SK-N-SH (cell line): Measurements from ENCODE around the gene ETFA. TPM values are rescaled to one million over a fixed set of nuclear protein-coding genes. Genes with fewer than 3 reads are reported as not detected.

Experiments
- CTCF ChIA-PET: fragments of 300-600, 350-600 bp; formaldehyde crosslinking; extraction: SDS; loops from one replicate; lab custom pipeline; 2021; lab: Yijun Ruan, JAX
- POLR2A ChIA-PET: fragments of 350-600 bp; sonication (Branson Sonifier 250); formaldehyde crosslinking; extraction: SDS; loops from one replicate; lab custom pipeline; 2020; ENCODE audit warnings: antibody characterized with exemption, inconsistent platforms; lab: Yijun Ruan, JAX
- DNase-seq: peaks from one replicate; pipeline ENCODE4 v3.0.0; 2012
- H2AFZ ChIP-seq: fragments of 200-600 bp; sonication (generic); 2 replicates; pipeline ENCODE4 v1.8.1; 2016; ENCODE audit warnings: antibody characterized with exemption, mild to moderate bottlenecking, low read depth
- H3F3A ChIP-seq: fragments of 200-600 bp; sonication (generic); replicated peaks from 2 replicates; pipeline ENCODE3; 2016; ENCODE audit warnings: antibody characterized with exemption, mild to moderate bottlenecking; ENCODE audit not compliant: insufficient read depth
- H3K27ac ChIP-seq, 2 experiments: fragments of 200-500 bp in 1 of 2; fragments of 200-600 bp in 1 of 2; sonication (Bioruptor generic) in 1 of 2; sonication (generic), shearing (Covaris generic) in 1 of 2; 2 replicates each; pipeline versions ENCODE4 v1.5.1 to v1.6.1; 2014 to 2016; ENCODE audit warnings: low read depth in 2 of 2, inconsistent platforms in 1 of 2, low read length in 1 of 2, mild to moderate bottlenecking in 1 of 2, mixed read lengths in 1 of 2
- H3K27me3 ChIP-seq: fragments of 200-600 bp; sonication (generic), shearing (Covaris generic); 2 replicates; pipeline ENCODE4 v1.6.1; 2016; ENCODE audit warnings: mixed run types; ENCODE audit not compliant: insufficient read depth
- H3K36me3 ChIP-seq, 2 experiments: fragments of 200-500 bp in 1 of 2; fragments of 200-600 bp in 1 of 2; sonication (Bioruptor generic) in 1 of 2; sonication (generic) in 1 of 2; replicated peaks in 1 of 2; 2 replicates each; pipeline versions ENCODE3 to v1.5.1; 2014 to 2016; ENCODE audit warnings: low read length in 1 of 2, mild to moderate bottlenecking in 1 of 2; ENCODE audit not compliant: insufficient read depth in 2 of 2, control insufficient read depth in 1 of 2
- H3K4me1 ChIP-seq, 2 experiments: fragments of 200-500 bp in 1 of 2; fragments of 200-600 bp in 1 of 2; sonication (Bioruptor generic) in 1 of 2; sonication (generic), shearing (Covaris generic) in 1 of 2; 2 replicates each; pipeline versions ENCODE4 v1.5.1 to v1.6.1; 2014 to 2016; ENCODE audit warnings: low read depth in 1 of 2, low read length in 1 of 2, mixed run types in 1 of 2; ENCODE audit not compliant: insufficient read depth in 2 of 2, control insufficient read depth in 1 of 2
- H3K4me2 ChIP-seq: fragments of 200-600 bp; sonication (generic), shearing (Covaris generic); 2 replicates; pipeline ENCODE4 v1.6.1; 2017; ENCODE audit warnings: mixed run types
- H3K4me3 ChIP-seq, 2 experiments: fragments of 200-500 bp in 1 of 2; fragments of 200-600 bp in 1 of 2; sonication (Bioruptor generic) in 1 of 2; sonication (generic), shearing (Covaris generic) in 1 of 2; 2 replicates each; pipeline versions ENCODE4 v1.5.1 to v1.8.1; 2014 to 2016; ENCODE audit warnings: low read depth in 2 of 2, inconsistent platforms in 1 of 2, low read length in 1 of 2, mild to moderate bottlenecking in 1 of 2, mixed read lengths in 1 of 2, moderate library complexity in 1 of 2
- H3K79me2 ChIP-seq: fragments of 200-600 bp; sonication (generic); 2 replicates; pipeline ENCODE4 v1.8.1; 2017; ENCODE audit warnings: mild to moderate bottlenecking; ENCODE audit not compliant: insufficient read depth
- H3K9ac ChIP-seq: fragments of 200-600 bp; sonication (generic); 2 replicates; pipeline ENCODE4 v1.6.1; 2017; ENCODE audit warnings: mixed run types
- H3K9me2 ChIP-seq: fragments of 200-600 bp; sonication (generic); 2 replicates; pipeline ENCODE4 v1.6.1; 2017; ENCODE audit warnings: mixed run types
- H3K9me3 ChIP-seq: fragments of 200-600 bp; sonication (generic); 2 replicates; pipeline ENCODE4 v1.6.1; 2017; ENCODE audit warnings: mixed run types, mild to moderate bottlenecking, moderate library complexity
- H4K20me1 ChIP-seq: fragments of 200-600 bp; sonication (generic); 2 replicates; pipeline ENCODE4 v1.6.1; 2017; ENCODE audit warnings: mild to moderate bottlenecking, mixed run types; ENCODE audit not compliant: insufficient read depth
- FOXM1 ChIP-seq: IDR thresholded peaks from 2 replicates; pipeline ENCODE4 v1.4.0; 2012; ENCODE audit warnings: low read depth, mild to moderate bottlenecking
- IRF3 ChIP-seq: fragments of 150-350 bp; IDR thresholded peaks from 2 replicates; pipeline ENCODE4 v1.6.1; 2016; ENCODE audit warnings: mild to moderate bottlenecking, low read depth, low read length
- MAX ChIP-seq: IDR thresholded peaks from 2 replicates; pipeline ENCODE4 v1.4.0; 2012; ENCODE audit warnings: low read depth
- MEF2A ChIP-seq: IDR thresholded peaks from 2 replicates; pipeline ENCODE4 v1.4.0; 2012; ENCODE audit warnings: low read depth, borderline replicate concordance
- NFIC ChIP-seq: IDR thresholded peaks from 2 replicates; pipeline ENCODE4 v1.4.0; 2012; ENCODE audit warnings: borderline replicate concordance
- NRF1 ChIP-seq: IDR thresholded peaks from 2 replicates; pipeline ENCODE4 v1.6.1; 2012; ENCODE audit warnings: low read depth, mild to moderate bottlenecking, low read length
- PBX3 ChIP-seq: IDR thresholded peaks from 2 replicates; pipeline ENCODE4; 2012
- POLR2AphosphoS5 ChIP-seq: IDR thresholded peaks from 2 replicates; pipeline ENCODE4 v1.6.1; 2012; ENCODE audit warnings: low read depth, low read length
- RAD21 ChIP-seq: IDR thresholded peaks from 2 replicates; pipeline ENCODE4 v1.6.1; 2012; ENCODE audit warnings: mild to moderate bottlenecking, low read length
- RCOR1 ChIP-seq: fragments of 150-350 bp; IDR thresholded peaks from 2 replicates; pipeline ENCODE4 v1.6.1; 2017; ENCODE audit warnings: antibody characterized with exemption, low read length
- TCF12 ChIP-seq: IDR thresholded peaks from 2 replicates; pipeline ENCODE4 v1.4.0; 2012
- TEAD4 ChIP-seq: IDR thresholded peaks from 2 replicates; pipeline ENCODE4 v1.4.0; 2012; ENCODE audit warnings: mild to moderate bottlenecking, borderline replicate concordance; ENCODE audit not compliant: insufficient read depth
- USF1 ChIP-seq: IDR thresholded peaks from 2 replicates; pipeline ENCODE4 v1.4.0; 2012; ENCODE audit warnings: low read depth, borderline replicate concordance
- USF2 ChIP-seq: fragments of 150-350 bp; IDR thresholded peaks from 2 replicates; pipeline ENCODE4 v1.6.1; 2017; ENCODE audit warnings: antibody characterized with exemption, low read length, low read depth, borderline replicate concordance
- YY1 ChIP-seq: IDR thresholded peaks from 2 replicates; pipeline ENCODE4 v1.4.0; 2012; ENCODE audit warnings: low read depth, mild to moderate bottlenecking
- ZBTB33 ChIP-seq: IDR thresholded peaks from 2 replicates; pipeline ENCODE4 v1.4.0; 2012; ENCODE audit warnings: low read depth, borderline replicate concordance
- WGBS: methylation state at CpG from one replicate; pipeline ENCODE4 v1.1.6; 2017; ENCODE audit warnings: low lambda C conversion rate; 5-methylcytosine and 5-hydroxymethylcytosine counted together
- polyA plus RNA-seq, 3 experiments: library from polyadenylated mRNA; depleted of rRNA; stranded (reverse); fragments of >200 nt; gene quantifications; 2 replicates each; pipeline ENCODE4 v1.2.3, GENCODE V29; 2012

ETFA gene
- polyA plus RNA-seq, 1 of the 3 experiments (the other 2 are of a cell fraction) = 122 TPM

GRCh38 chr15:76258460-76258859 is 52.8 kb downstream of the ETFA start:
- Histone ChIP-seq H3K9ac (no peak overlapping the region), H3F3A (peaks cover 4% of the 10 kb centered on the region), H2AFZ (no peak overlapping the region), H3K79me2 (peaks cover 8% of the 10 kb centered on the region), H3K9me2 (no peaks in the 10 kb centered on the region), H4K20me1 (no peaks in the 10 kb centered on the region), H3K27ac (no peak overlapping the region), H3K4me1 (no peaks in the 10 kb centered on the region), H3K4me2 (no peak overlapping the region), H3K36me3 (peaks cover 42 to 59% of the 10 kb centered on the region in 2 experiments), H3K4me3 (no peak overlapping the region)
- ChIA-PET CTCF (interaction anchor here (2.0 kb wide), 1 partner anchor 68 kb away, joined by 5 read pairs; no protein-coding TSS in a partner anchor), POLR2A (no interaction called here)
- no CpG with 5 or more reads among the region's 3 CpGs for WGBS
- no peak for DNase-seq
- TF ChIP-seq ZBTB33 (no peak), TEAD4 (no peak), MAX (no peak), FOXM1 (no peak), TCF12 (no peak), POLR2AphosphoS5 (no peak), RCOR1 (no peak), USF1 (no peak), RAD21 (no peak), NFIC (no peak)
- TF ChIP-seq, all 33 proteins: peak for 0
- Histone ChIP-seq H3K27me3 (no peaks in the 10 kb centered on the region), H3K9me3 (peaks cover 15% of the 10 kb centered on the region)

GRCh38 chr15:76253691-76254473 is 57.4 kb downstream of the ETFA start:
- DNase-seq = no peak
- Histone ChIP-seq H3K9me3 (no peaks in the 10 kb centered on the region), H3F3A (peaks cover 4% of the 10 kb centered on the region), H3K4me1 (no peaks in the 10 kb centered on the region), H3K9ac (no peak overlapping the region), H3K9me2 (no peaks in the 10 kb centered on the region), H3K79me2 (peaks cover 2% of the 10 kb centered on the region; the same call in 1 of the 2 replicates), H3K36me3 (peaks cover 8 to 44% of the 10 kb centered on the region in 2 experiments), H3K4me3 (no peak overlapping the region), H3K27me3 (no peaks in the 10 kb centered on the region), H3K27ac (no peak overlapping the region), H3K4me2 (no peak overlapping the region), H4K20me1 (no peaks in the 10 kb centered on the region), H2AFZ (no peak overlapping the region)
- WGBS = 97% methylated on average over 3 of the region's 3 CpGs
- TF ChIP-seq MEF2A (no peak), PBX3 (no peak), TEAD4 (no peak), RAD21 (no peak), YY1 (no peak), IRF3 (no peak), NRF1 (no peak), USF2 (no peak)
- ChIA-PET CTCF (no interaction called here), POLR2A (no interaction called here)
